ENCODE data around the gene UNC13B. TPM values are rescaled to one million over a fixed set of nuclear protein-coding genes. Genes with fewer than 3 reads are reported as not detected.

UNC13B gene
- total and polyA plus RNA-seq, 2 donors (not counting 3 experiments of a cell fraction or from before 2014, with no cell fraction given): 30.1 to 46.2 TPM

DNA sequence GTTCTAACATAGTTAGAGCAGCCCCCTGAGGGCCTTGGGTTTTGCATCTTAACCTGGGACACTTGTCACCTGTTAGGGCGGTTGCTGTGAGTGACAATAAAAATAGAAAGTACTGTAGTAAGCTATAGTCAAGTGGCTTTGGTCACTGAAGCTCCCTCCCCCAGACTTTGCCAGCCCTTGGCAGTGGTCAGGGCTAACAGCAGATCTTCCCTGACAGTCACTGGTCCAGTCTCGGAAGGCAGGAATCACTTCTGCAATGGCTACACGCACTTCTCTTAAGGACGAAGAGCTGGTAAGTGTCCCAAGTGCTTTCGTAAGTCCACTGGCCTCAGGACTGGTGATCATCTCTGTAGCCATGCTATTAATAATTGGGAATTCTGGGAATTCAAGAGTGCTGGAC lies 213.1 kb downstream of the UNC13B start:
- ChIA-PET CTCF (no interaction called here), POLR2A (no interaction called here)
- dilution Hi-C loops (cut with MboI; ENCODE audit: extremely low pct_ligation_motif_present, low sequenced_read_pairs) (no loop called here), intact Hi-C loops (cut with micrococcal nuclease) (no loop called here)
- Histone ChIP-seq H3K4me2 (ENCODE audit: insufficient read depth, low read length) (no peak overlapping the region), H3K4me1 (ENCODE audit: control insufficient read depth, extremely low read depth, insufficient read depth, low read length) (no peaks in the 10 kb centered on the region), H3K4me3 (replicated peaks in 1 of 3; ENCODE audit: insufficient read depth in 1 of 3, low read depth in 1 of 3, low read length in 3 of 3) (no peak overlapping the region), H3K36me3 (ENCODE audit: control insufficient read depth in 2 of 2, extremely low read depth in 1 of 2, insufficient read depth in 2 of 2, low read length in 2 of 2) (peaks cover 3 to 5% of the 10 kb centered on the region in 2 experiments), H3K27ac (ENCODE audit: insufficient read depth, low read depth, low read length) (no peak overlapping the region), H2AFZ (ENCODE audit: low read depth, low read length) (no peak overlapping the region), H3K27me3 (ENCODE audit: control insufficient read depth in 2 of 2, insufficient read depth in 2 of 2, low read length in 2 of 2) (no peaks in the 10 kb centered on the region), H3K9ac (replicated peaks; ENCODE audit: extremely low read depth, insufficient read depth, low read length) (no peak overlapping the region), H3K9me3 (replicated peaks; ENCODE audit: control insufficient read depth, insufficient read depth, low read length) (no peaks in the 10 kb centered on the region), H3K9me1 (replicated peaks; ENCODE audit: control insufficient read depth, extremely low read depth, insufficient read depth, low read length) (no peaks in the 10 kb centered on the region), H4K20me1 (replicated peaks; ENCODE audit: control insufficient read depth, extremely low read depth, insufficient read depth, low read length) (no peaks in the 10 kb centered on the region), H3K79me2 (ENCODE audit: control insufficient read depth, insufficient read depth, low read length) (no peaks in the 10 kb centered on the region)
- no peak for DNase-seq (ENCODE audit: low read depth, low spot score)
- no peak for FAIRE-seq
- TF ChIP-seq, protein P1, sequence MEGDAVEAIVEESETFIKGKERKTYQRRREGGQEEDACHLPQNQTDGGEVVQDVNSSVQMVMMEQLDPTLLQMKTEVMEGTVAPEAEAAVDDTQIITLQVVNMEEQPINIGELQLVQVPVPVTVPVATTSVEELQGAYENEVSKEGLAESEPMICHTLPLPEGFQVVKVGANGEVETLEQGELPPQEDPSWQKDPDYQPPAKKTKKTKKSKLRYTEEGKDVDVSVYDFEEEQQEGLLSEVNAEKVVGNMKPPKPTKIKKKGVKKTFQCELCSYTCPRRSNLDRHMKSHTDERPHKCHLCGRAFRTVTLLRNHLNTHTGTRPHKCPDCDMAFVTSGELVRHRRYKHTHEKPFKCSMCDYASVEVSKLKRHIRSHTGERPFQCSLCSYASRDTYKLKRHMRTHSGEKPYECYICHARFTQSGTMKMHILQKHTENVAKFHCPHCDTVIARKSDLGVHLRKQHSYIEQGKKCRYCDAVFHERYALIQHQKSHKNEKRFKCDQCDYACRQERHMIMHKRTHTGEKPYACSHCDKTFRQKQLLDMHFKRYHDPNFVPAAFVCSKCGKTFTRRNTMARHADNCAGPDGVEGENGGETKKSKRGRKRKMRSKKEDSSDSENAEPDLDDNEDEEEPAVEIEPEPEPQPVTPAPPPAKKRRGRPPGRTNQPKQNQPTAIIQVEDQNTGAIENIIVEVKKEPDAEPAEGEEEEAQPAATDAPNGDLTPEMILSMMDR (IDR thresholded peaks at IDR 0.05; ENCODE audit: extremely low read depth in 1 of 2, insufficient read depth in 1 of 2, low read depth in 1 of 2, low read length in 2 of 2): no peak
- TF ChIP-seq JUN (IDR thresholded peaks at IDR 0.05; ENCODE audit: borderline replicate concordance, insufficient read depth, insufficient read length, low read depth): no peak
- TF ChIP-seq POLR2A (IDR thresholded peaks at IDR 0.05; ENCODE audit: low read depth, low read length): no peak
- TF ChIP-seq GATA2 (IDR thresholded peaks at IDR 0.05; ENCODE audit: insufficient read depth, insufficient read length, low read depth, low read length): no peak
- no peak for TF ChIP-seq MYC (IDR thresholded peaks at IDR 0.05; ENCODE audit: low read depth, low read length)
- TF ChIP-seq FOS (IDR thresholded peaks at IDR 0.05; ENCODE audit: borderline replicate concordance, insufficient read depth, low read length): no peak
- no peak for TF ChIP-seq POLR2AphosphoS5 (IDR thresholded peaks at IDR 0.05; ENCODE audit: insufficient read depth, low read depth, low read length)
- TF ChIP-seq, protein P2, sequence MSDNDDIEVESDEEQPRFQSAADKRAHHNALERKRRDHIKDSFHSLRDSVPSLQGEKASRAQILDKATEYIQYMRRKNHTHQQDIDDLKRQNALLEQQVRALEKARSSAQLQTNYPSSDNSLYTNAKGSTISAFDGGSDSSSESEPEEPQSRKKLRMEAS (IDR thresholded peaks at IDR 0.05; ENCODE audit: insufficient read depth, insufficient read length): no peak
- no TSS peak for BruUV-seq (replicated peaks)

Data from endothelial cell of umbilical vein (primary cell).